IMR-90 (cell line): ENCODE data around the gene NLRC3. TPM values are rescaled to one million over a fixed set of nuclear protein-coding genes. Genes with fewer than 3 reads are reported as not detected.

Experiments used
- ATAC-seq: fragments of 200-7000 bp; cut with Tn5 transposase; 2 replicates; pipeline ENCODE4 v1.9.1; 2020; ENCODE audit warnings: low read depth, mild to moderate bottlenecking, moderate library complexity
- BruUV-seq: library from RNA; stranded (reverse); fragments of 400-500 nt; replicated peaks from 2 replicates; lab custom pipeline; 2021; lab: Mats Ljungman, UMichigan
- CTCF ChIA-PET: fragments of 300-600 bp; formaldehyde crosslinking; extraction: SDS; loops from one replicate; lab custom pipeline; 2021; ENCODE audit warnings: antibody characterized with exemption; lab: Yijun Ruan, JAX
- POLR2A ChIA-PET: fragments of 300-600 bp; sonication (Branson Sonifier 250); formaldehyde crosslinking; loops from one replicate; lab custom pipeline; 2022; ENCODE audit warnings: antibody characterized with exemption; ENCODE audit not compliant: unreplicated experiment; lab: Charles Lee
- DNase-seq: peaks from one replicate; pipeline ENCODE4 v3.0.0; 2013
- H2AFZ ChIP-seq: replicated peaks from 2 replicates; pipeline ENCODE3; 2013; ENCODE audit warnings: low read length, mild to moderate bottlenecking; ENCODE audit not compliant: poor library complexity
- H2AK5ac ChIP-seq: 2 replicates; pipeline ENCODE4 v1.6.1; 2013; ENCODE audit warnings: low read depth, low read length, inconsistent platforms
- H2AK9ac ChIP-seq: replicated peaks from 2 replicates; pipeline ENCODE3; 2013; ENCODE audit warnings: mild to moderate bottlenecking, low read depth, low read length, moderate library complexity; ENCODE audit not compliant: poor library complexity
- H2BK120ac ChIP-seq: 2 replicates; pipeline ENCODE4 v1.6.1; 2013; ENCODE audit warnings: low read depth, low read length, inconsistent platforms
- H2BK15ac ChIP-seq: 3 replicates; pipeline ENCODE4 v1.6.1; 2013; ENCODE audit warnings: low read depth, low read length, inconsistent platforms
- H2BK20ac ChIP-seq: 2 replicates; pipeline ENCODE4 v1.6.1; 2013; ENCODE audit warnings: low read depth, mild to moderate bottlenecking, inconsistent platforms, low read length, moderate library complexity
- H2BK5ac ChIP-seq: 2 replicates; pipeline ENCODE4 v1.6.1; 2013; ENCODE audit warnings: mild to moderate bottlenecking, low read depth, low read length, inconsistent platforms; ENCODE audit not compliant: poor library complexity, severe bottlenecking
- H3K14ac ChIP-seq: replicated peaks from 2 replicates; pipeline ENCODE4 v1.6.1; 2013; ENCODE audit warnings: low read depth, low read length, inconsistent platforms
- H3K18ac ChIP-seq: 2 replicates; pipeline ENCODE4 v1.6.1; 2013; ENCODE audit warnings: low read depth, low read length, control low read depth
- H3K23ac ChIP-seq: 2 replicates; pipeline ENCODE4 v1.6.1; 2013; ENCODE audit warnings: low read depth, low read length, inconsistent platforms
- H3K27ac ChIP-seq: 2 replicates; pipeline ENCODE4 v1.5.1; 2013; ENCODE audit warnings: mild to moderate bottlenecking, control low read depth, low read length; ENCODE audit not compliant: insufficient read depth
- H3K27me3 ChIP-seq: 2 replicates; pipeline ENCODE4 v1.6.1; 2013; ENCODE audit warnings: low read length; ENCODE audit not compliant: control insufficient read depth, insufficient read depth
- H3K36me3 ChIP-seq: 2 replicates; pipeline ENCODE4 v1.6.1; 2013; ENCODE audit warnings: low read length, mixed read lengths; ENCODE audit not compliant: control insufficient read depth, insufficient read depth
- H3K4ac ChIP-seq: 2 replicates; pipeline ENCODE4 v1.6.1; 2013; ENCODE audit warnings: low read depth, low read length, inconsistent platforms
- H3K4me1 ChIP-seq: 2 replicates; pipeline ENCODE4 v1.6.1; 2013; ENCODE audit warnings: low read length, mixed read lengths; ENCODE audit not compliant: control insufficient read depth, insufficient read depth
- H3K4me2 ChIP-seq: 2 replicates; pipeline ENCODE4 v1.6.1; 2013; ENCODE audit warnings: low read depth, mild to moderate bottlenecking, control low read depth, low read length, moderate library complexity
- H3K4me3 ChIP-seq: 2 replicates; pipeline ENCODE4 v1.5.1; 2013; ENCODE audit warnings: low read depth, mild to moderate bottlenecking, control low read depth, low read length, moderate library complexity; ENCODE audit not compliant: insufficient read depth
- H3K56ac ChIP-seq: 2 replicates; pipeline ENCODE4 v1.6.1; 2013; ENCODE audit warnings: low read length, inconsistent platforms; ENCODE audit not compliant: insufficient read depth; ENCODE audit errors: extremely low read depth
- H3K79me1 ChIP-seq, 2 experiments: 2 replicates each; pipeline ENCODE4 v1.6.1; 2013; ENCODE audit warnings: low read length in 2 of 2, inconsistent platforms in 1 of 2, low read depth in 1 of 2
- H3K9ac ChIP-seq: 2 replicates; pipeline ENCODE4 v1.6.1; 2013; ENCODE audit warnings: low read depth, low read length, control low read depth
- H3K9me1 ChIP-seq: 2 replicates; pipeline ENCODE4 v1.6.1; 2013; ENCODE audit warnings: low read length, inconsistent platforms; ENCODE audit not compliant: insufficient read depth
- H3K9me3 ChIP-seq: 2 replicates; pipeline ENCODE4 v1.6.1; 2013; ENCODE audit warnings: low read length; ENCODE audit not compliant: control insufficient read depth, insufficient read depth
- H4K20me1 ChIP-seq: 2 replicates; pipeline ENCODE4 v1.6.1; 2013; ENCODE audit warnings: low read length, inconsistent platforms; ENCODE audit not compliant: insufficient read depth
- H4K5ac ChIP-seq: 2 replicates; pipeline ENCODE4 v1.6.1; 2013; ENCODE audit warnings: mild to moderate bottlenecking, low read depth, low read length, control low read depth
- H4K8ac ChIP-seq, 2 experiments: 2 replicates each; pipeline ENCODE4 v1.6.1; 2013; ENCODE audit warnings: low read depth in 2 of 2, low read length in 2 of 2, control low read depth in 1 of 2, inconsistent platforms in 1 of 2
- H4K91ac ChIP-seq: 2 replicates; pipeline ENCODE4 v1.6.1; 2013; ENCODE audit warnings: low read depth, low read length, inconsistent platforms; ENCODE audit not compliant: insufficient read depth
- BHLHE40 ChIP-seq: fragments of 150-350 bp; IDR thresholded peaks from 2 replicates; pipeline ENCODE4 v1.6.1; 2016; ENCODE audit warnings: mild to moderate bottlenecking, low read depth, low read length
- CEBPB ChIP-seq: IDR thresholded peaks from 2 replicates; pipeline ENCODE4 v1.6.1; 2012; ENCODE audit warnings: low read depth, low read length, improper control_type of control experiment
- CHD1 ChIP-seq: IDR thresholded peaks from 2 replicates; pipeline ENCODE4 v1.6.1; 2012; ENCODE audit warnings: low read depth, low read length, improper control_type of control experiment
- CTCF ChIP-seq: conservative IDR thresholded peaks from 2 replicates; pipeline ENCODE4 v1.5.1; 2012; ENCODE audit warnings: mild to moderate bottlenecking, low read depth, low read length, improper control_type of control experiment
- FOS ChIP-seq: fragments of 150-350 bp; IDR thresholded peaks from 2 replicates; pipeline ENCODE4 v1.6.1; 2016; ENCODE audit warnings: low read depth, low read length
- MAFK ChIP-seq: IDR thresholded peaks from 2 replicates; pipeline ENCODE4 v1.6.1; 2012; ENCODE audit warnings: low read depth, low read length, improper control_type of control experiment
- MAZ ChIP-seq: IDR thresholded peaks from 2 replicates; pipeline ENCODE4 v1.6.1; 2012; ENCODE audit warnings: low read depth, mild to moderate bottlenecking, low read length, improper control_type of control experiment, moderate library complexity, borderline replicate concordance
- NFE2L2 ChIP-seq: fragments of 150-350 bp; IDR thresholded peaks from 2 replicates; pipeline ENCODE4 v1.6.1; 2016; ENCODE audit warnings: low read depth, mild to moderate bottlenecking, low read length
- POLR2A ChIP-seq: IDR thresholded peaks from 2 replicates; pipeline ENCODE4 v1.6.1; 2012; ENCODE audit warnings: mild to moderate bottlenecking, low read depth, low read length
- RAD21 ChIP-seq: IDR thresholded peaks from 2 replicates; pipeline ENCODE4 v1.6.1; 2012; ENCODE audit warnings: low read length, improper control_type of control experiment
- RFX5 ChIP-seq: IDR thresholded peaks from 2 replicates; pipeline ENCODE4 v1.8.0; 2012; ENCODE audit warnings: low read depth, mild to moderate bottlenecking, low read length, moderate library complexity
- SMC3 ChIP-seq: fragments of 150-350 bp; IDR thresholded peaks from 2 replicates; pipeline ENCODE4 v1.6.1; 2016; ENCODE audit warnings: low read depth, mild to moderate bottlenecking, antibody characterized with exemption, low read length, moderate library complexity
- WGBS, 2 experiments: methylation state at CpG; one replicate each; pipeline versions ENCODE4 v1.1.5 to v1.1.7; 2013; ENCODE audit warnings: missing lambda C conversion rate in 2 of 2; ENCODE audit not compliant: insufficient read length in 1 of 2; ENCODE audit errors: extremely low coverage in 2 of 2; 5-methylcytosine and 5-hydroxymethylcytosine counted together
- dilution Hi-C: fragments of 300-500 bp; cut with HindIII; formaldehyde crosslinking; loops from one replicate; pipeline ENCODE4 v1.14.3; 2018; ENCODE audit warnings: low sequenced_read_pairs; ENCODE audit not compliant: unreplicated experiment
- in situ Hi-C: fragments of 300-500 bp; cut with MboI; formaldehyde crosslinking; loops from 3 replicates; pipeline ENCODE4 v1.14.3; 2019; ENCODE audit warnings: low sequenced_read_pairs, inconsistent platforms, mixed read lengths
- intact Hi-C: fragments of 100-400 bp; cut with micrococcal nuclease; formaldehyde crosslinking; loops from 2 replicates; pipeline ENCODE4 v1.10.0; 2022
- polyA plus RNA-seq, 3 experiments: library from polyadenylated mRNA; depleted of rRNA; stranded (reverse); fragments of >200 nt; gene quantifications; 2 replicates each; pipeline ENCODE4 v1.2.3, GENCODE V29; 2012; ENCODE audit warnings: low replicate concordance in 1 of 3
- total RNA-seq: library from RNA; depleted of rRNA; stranded (reverse); fragments of >200 nt; gene quantifications from 2 replicates; pipeline ENCODE4 v1.2.3, GENCODE V29; 2012
- TF ChIP-seq, protein P1 (sequence below): fragments of 150-350 bp; IDR thresholded peaks from 2 replicates; pipeline ENCODE4 v1.6.1; 2016; ENCODE audit warnings: low read depth, mild to moderate bottlenecking, low read length, moderate library complexity, borderline replicate concordance
- TF ChIP-seq, protein P2 (sequence below): fragments of 150-350 bp; IDR thresholded peaks from 2 replicates; pipeline ENCODE4 v1.6.1; 2017; ENCODE audit warnings: mild to moderate bottlenecking, antibody characterized with exemption, low read length, low read depth

NLRC3 gene
- total and polyA plus RNA-seq, 2 of the 4 experiments (the other 2 are of a cell fraction): not detected

- no peak overlapping the region for H3K56ac ChIP-seq
- no peaks in the 10 kb centered on the region for H3K27me3 ChIP-seq
- H3K36me3 ChIP-seq: peaks cover 37% of the 10 kb centered on the region
- no peak overlapping the region for H2AFZ ChIP-seq
- intact Hi-C loops: no loop called here
- H2BK15ac ChIP-seq: no peak overlapping the region
- no TSS peak for BruUV-seq
- no peak overlapping the region for H3K9ac ChIP-seq
- no peak overlapping the region for H3K4me2 ChIP-seq
- no peak overlapping the region for H2BK120ac ChIP-seq
- no peak overlapping the region for H2AK5ac ChIP-seq
- DNase-seq (no peak), ATAC-seq (no peak)
- no peak for TF ChIP-seq MAFK
- no peak for TF ChIP-seq CHD1
- TF ChIP-seq BHLHE40: no peak
- TF ChIP-seq, protein P1, sequence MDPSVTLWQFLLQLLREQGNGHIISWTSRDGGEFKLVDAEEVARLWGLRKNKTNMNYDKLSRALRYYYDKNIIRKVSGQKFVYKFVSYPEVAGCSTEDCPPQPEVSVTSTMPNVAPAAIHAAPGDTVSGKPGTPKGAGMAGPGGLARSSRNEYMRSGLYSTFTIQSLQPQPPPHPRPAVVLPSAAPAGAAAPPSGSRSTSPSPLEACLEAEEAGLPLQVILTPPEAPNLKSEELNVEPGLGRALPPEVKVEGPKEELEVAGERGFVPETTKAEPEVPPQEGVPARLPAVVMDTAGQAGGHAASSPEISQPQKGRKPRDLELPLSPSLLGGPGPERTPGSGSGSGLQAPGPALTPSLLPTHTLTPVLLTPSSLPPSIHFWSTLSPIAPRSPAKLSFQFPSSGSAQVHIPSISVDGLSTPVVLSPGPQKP: no peak
- no peak for TF ChIP-seq NFE2L2
- TF ChIP-seq CTCF: no peak
- TF ChIP-seq FOS: no peak
- TF ChIP-seq CEBPB: no peak
- TF ChIP-seq MAZ: no peak
- TF ChIP-seq, protein P2, sequence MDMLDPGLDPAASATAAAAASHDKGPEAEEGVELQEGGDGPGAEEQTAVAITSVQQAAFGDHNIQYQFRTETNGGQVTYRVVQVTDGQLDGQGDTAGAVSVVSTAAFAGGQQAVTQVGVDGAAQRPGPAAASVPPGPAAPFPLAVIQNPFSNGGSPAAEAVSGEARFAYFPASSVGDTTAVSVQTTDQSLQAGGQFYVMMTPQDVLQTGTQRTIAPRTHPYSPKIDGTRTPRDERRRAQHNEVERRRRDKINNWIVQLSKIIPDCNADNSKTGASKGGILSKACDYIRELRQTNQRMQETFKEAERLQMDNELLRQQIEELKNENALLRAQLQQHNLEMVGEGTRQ: no peak
- TF ChIP-seq SMC3: no peak
- TF ChIP-seq RFX5: no peak
- no peak for TF ChIP-seq RAD21
- TF ChIP-seq POLR2A: no peak
- no peaks in the 10 kb centered on the region; a peak in 1 of 4 replicates for H3K79me1 ChIP-seq
- H3K23ac ChIP-seq: no peak overlapping the region
- POLR2A ChIA-PET: no interaction called here
- H4K8ac ChIP-seq: no peak overlapping the region
- H3K27ac ChIP-seq: no peak overlapping the region
- no peaks in the 10 kb centered on the region for H3K4me1 ChIP-seq
- no peak overlapping the region for H2BK5ac ChIP-seq
- no peak overlapping the region for H2AK9ac ChIP-seq
- H3K9me1 ChIP-seq: peaks cover 3% of the 10 kb centered on the region; the same call in 1 of the 2 replicates
- no peak overlapping the region for H2BK20ac ChIP-seq
- 96% methylated on average over 4 of the region's 7 CpGs; no CpG with 5 or more reads in 1 of the 2 experiments for WGBS, 2 experiments
- no peak overlapping the region for H4K91ac ChIP-seq
- no peak overlapping the region for H3K4me3 ChIP-seq
- H4K20me1 ChIP-seq: no peaks in the 10 kb centered on the region
- no peak overlapping the region for H3K18ac ChIP-seq
- H3K4ac ChIP-seq: no peak overlapping the region
- CTCF ChIA-PET: no interaction called here
- peaks cover 6% of the 10 kb centered on the region; the same call in 1 of the 2 replicates for H3K9me3 ChIP-seq
- in situ Hi-C loops: no loop called here
- H3K14ac ChIP-seq: no peak overlapping the region
- dilution Hi-C loops: no loop called here
- H4K5ac ChIP-seq: no peak overlapping the region
Measured at GRCh38 chr16:3602320-3602653, 25.1 kb upstream of the NLRC3 start.
